ENCODE measurements around the gene SUMO3. TPM values are rescaled to one million over a fixed set of nuclear protein-coding genes. Genes with fewer than 3 reads are reported as not detected.

SUMO3 gene
- total RNA-seq, 3 donors from 2014 or later: 64.2 to 64.8 (median 64.4) TPM

GRCh38 chr21:44805226-44805625, 12.6 kb downstream of the SUMO3 start:
- H3K4me3 ChIP-seq: no peak overlapping the region
- peaks cover 0 to 6% of the 10 kb centered on the region in 2 donors for H3K4me1 ChIP-seq
- DNase-seq (ENCODE audit: low spot score in 2 of 2): no peak
- no peaks in the 10 kb centered on the region for H3K36me3 ChIP-seq
- TF ChIP-seq CTCF (IDR thresholded peaks at IDR 0.05) (no peak), POLR2AphosphoS5 (IDR thresholded peaks at IDR 0.05) (no peak), POLR2A (IDR thresholded peaks at IDR 0.05) (no peak)
- H3K9me3 ChIP-seq: no peaks in the 10 kb centered on the region
- intact Hi-C loops (cut with DNase I; ENCODE audit: low total_unique reads): no loop called here
- H3K27ac ChIP-seq: no peak overlapping the region
- H3K27me3 ChIP-seq: no peaks in the 10 kb centered on the region

GRCh38 chr21:44804762-44805161, 13.1 kb downstream of the SUMO3 start:
- no peak overlapping the region for H3K4me3 ChIP-seq
- H3K36me3 ChIP-seq: no peaks in the 10 kb centered on the region
- no peaks in the 10 kb centered on the region for H3K27me3 ChIP-seq
- no peaks in the 10 kb centered on the region for H3K9me3 ChIP-seq
- H3K4me1 ChIP-seq: peaks cover 0 to 6% of the 10 kb centered on the region in 2 donors
- intact Hi-C loops (cut with DNase I; ENCODE audit: low total_unique reads): loop anchor here (5.0 kb wide), 1 partner anchor 68 kb away; the partner anchor contains the start of gene PTTG1IP
- DNase-seq (ENCODE audit: low spot score in 2 of 2): no peak
- no peak overlapping the region for H3K27ac ChIP-seq
- TF ChIP-seq CTCF (IDR thresholded peaks at IDR 0.05) (no peak), POLR2AphosphoS5 (IDR thresholded peaks at IDR 0.05) (no peak), POLR2A (IDR thresholded peaks at IDR 0.05) (no peak)

GRCh38 chr21:44803651-44804050, 14.2 kb downstream of the SUMO3 start:
- no peak for TF ChIP-seq POLR2AphosphoS5 (IDR thresholded peaks at IDR 0.05)
- no peak for TF ChIP-seq POLR2A (IDR thresholded peaks at IDR 0.05)
- TF ChIP-seq CTCF (IDR thresholded peaks at IDR 0.05): no peak
- DNase-seq (ENCODE audit: low spot score in 2 of 2): no peak
- no peaks in the 10 kb centered on the region for H3K27me3 ChIP-seq
- intact Hi-C loops (cut with DNase I; ENCODE audit: low total_unique reads): loop anchor here (5.0 kb wide), 1 partner anchor 69 kb away; the partner anchor contains the start of gene PTTG1IP
- no peaks in the 10 kb centered on the region for H3K36me3 ChIP-seq
- no peak overlapping the region for H3K4me3 ChIP-seq
- no peaks in the 10 kb centered on the region for H3K9me3 ChIP-seq
- H3K4me1 ChIP-seq: peaks cover 0 to 6% of the 10 kb centered on the region in 2 donors
- no peak overlapping the region for H3K27ac ChIP-seq

- Histone ChIP-seq H3K36me3 (no peaks in the 10 kb centered on the region), H3K9me3 (no peaks in the 10 kb centered on the region), H3K4me3 (peak overlapping the region; percentile 80 to 93 (median 86)), H3K4me1 (peaks cover 0 to 6% of the 10 kb centered on the region in 2 donors), H3K27ac (peak overlapping the region; percentile 60 to 73), H3K27me3 (no peaks in the 10 kb centered on the region)
- no peak for TF ChIP-seq POLR2AphosphoS5 (IDR thresholded peaks at IDR 0.05)
- TF ChIP-seq CTCF (IDR thresholded peaks at IDR 0.05): no peak
- TF ChIP-seq POLR2A (IDR thresholded peaks at IDR 0.05): no peak
- no peak for DNase-seq (ENCODE audit: low spot score in 2 of 2)
- intact Hi-C loops (cut with DNase I; ENCODE audit: low total_unique reads): loop anchor here (5.0 kb wide), 1 partner anchor 70 kb away; the partner anchor contains the start of gene PTTG1IP
Observed at GRCh38 chr21:44802396-44803153, 15.3 kb downstream of the SUMO3 start.
